KMS-11 (cell line): Measurements from ENCODE around the gene STBD1.
"Not testable (repeated sequence)": the region's sequence is repeated elsewhere in the genome, so short reads cannot be mapped to it uniquely, and the experiment has no call there.

Experiments
- H2AFZ ChIP-seq: fragments of 200-600 bp; sonication (generic); 2 replicates; pipeline ENCODE4 v1.6.1; 2016; ENCODE audit warnings: antibody characterized with exemption, mixed run types, low read depth
- H3K27ac ChIP-seq: fragments of 200-600 bp; sonication (generic); 2 replicates; pipeline ENCODE4 v1.6.1; 2016; ENCODE audit warnings: mild to moderate bottlenecking, mixed run types
- H3K27me3 ChIP-seq: fragments of 200-600 bp; sonication (generic); 2 replicates; pipeline ENCODE4 v1.6.1; 2017; ENCODE audit warnings: mild to moderate bottlenecking, low read depth, mixed run types, moderate library complexity; ENCODE audit not compliant: insufficient read depth
- H3K36me3 ChIP-seq: fragments of 200-600 bp; sonication (generic); 2 replicates; pipeline ENCODE4 v1.6.1; 2017; ENCODE audit warnings: mild to moderate bottlenecking, mixed run types; ENCODE audit not compliant: insufficient read depth
- H3K4me1 ChIP-seq: fragments of 200-600 bp; sonication (generic); 2 replicates; pipeline ENCODE4 v1.6.1; 2016; ENCODE audit warnings: mild to moderate bottlenecking, low read depth, mixed run types; ENCODE audit not compliant: poor library complexity, severe bottlenecking
- H3K4me2 ChIP-seq: fragments of 200-600 bp; sonication (generic); 2 replicates; pipeline ENCODE4 v1.7.0; 2016; ENCODE audit warnings: mild to moderate bottlenecking, mixed run types
- H3K4me3 ChIP-seq: fragments of 200-600 bp; sonication (generic); IDR thresholded peaks from 2 replicates; pipeline ENCODE4 v1.6.1; 2017; ENCODE audit warnings: low read depth, low read length, mixed read lengths; ENCODE audit not compliant: insufficient read depth
- H3K79me2 ChIP-seq: fragments of 200-600 bp; sonication (generic); 2 replicates; pipeline ENCODE4 v1.6.1; 2016; ENCODE audit warnings: low read depth, mixed run types; ENCODE audit not compliant: insufficient read depth
- H3K9ac ChIP-seq: fragments of 200-600 bp; sonication (generic); 2 replicates; pipeline ENCODE4 v1.6.1; 2016; ENCODE audit warnings: mild to moderate bottlenecking, mixed run types
- H4K20me1 ChIP-seq: fragments of 200-600 bp; sonication (generic); 2 replicates; pipeline ENCODE4 v1.6.1; 2016; ENCODE audit warnings: mild to moderate bottlenecking, mixed run types; ENCODE audit not compliant: insufficient read depth
- TF ChIP-seq, protein P1 (sequence below): fragments of 200-600 bp; sonication (generic); conservative IDR thresholded peaks from 2 replicates; pipeline ENCODE4 v1.6.1; 2017; ENCODE audit warnings: low read depth, mild to moderate bottlenecking, antibody characterized with exemption, low read length, moderate library complexity, mixed read lengths

Gene STBD1

DNA sequence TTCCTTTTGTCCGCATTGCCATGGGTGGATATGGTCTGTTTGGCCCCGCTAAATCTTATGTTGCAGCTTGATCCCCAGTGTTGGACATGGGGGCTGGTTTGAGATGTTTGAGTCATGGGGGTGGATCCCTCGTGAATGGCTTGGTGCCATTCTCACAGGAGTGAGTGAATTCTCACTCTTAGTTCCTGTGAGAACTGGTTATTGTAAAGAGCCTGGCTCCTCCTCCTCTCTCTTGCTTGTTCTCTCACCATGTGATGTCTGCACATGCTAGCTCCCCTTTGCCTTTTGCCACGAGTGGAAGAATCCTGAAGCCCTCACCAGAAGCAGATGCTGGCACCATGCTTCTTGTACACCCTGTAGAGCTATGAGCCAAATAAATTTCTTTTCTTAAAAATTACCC is 22.6 kb upstream of the STBD1 start:
- Histone ChIP-seq H2AFZ (no peak overlapping the region), H3K9ac (no peak overlapping the region), H3K4me1 (peaks cover 3% of the 10 kb centered on the region), H3K79me2 (no peaks in the 10 kb centered on the region), H3K4me3 (no peak overlapping the region), H3K36me3 (no peaks in the 10 kb centered on the region), H4K20me1 (no peaks in the 10 kb centered on the region), H3K4me2 (no peak overlapping the region), H3K27ac (no peak overlapping the region), H3K27me3 (no peaks in the 10 kb centered on the region)
- TF ChIP-seq, protein P1, sequence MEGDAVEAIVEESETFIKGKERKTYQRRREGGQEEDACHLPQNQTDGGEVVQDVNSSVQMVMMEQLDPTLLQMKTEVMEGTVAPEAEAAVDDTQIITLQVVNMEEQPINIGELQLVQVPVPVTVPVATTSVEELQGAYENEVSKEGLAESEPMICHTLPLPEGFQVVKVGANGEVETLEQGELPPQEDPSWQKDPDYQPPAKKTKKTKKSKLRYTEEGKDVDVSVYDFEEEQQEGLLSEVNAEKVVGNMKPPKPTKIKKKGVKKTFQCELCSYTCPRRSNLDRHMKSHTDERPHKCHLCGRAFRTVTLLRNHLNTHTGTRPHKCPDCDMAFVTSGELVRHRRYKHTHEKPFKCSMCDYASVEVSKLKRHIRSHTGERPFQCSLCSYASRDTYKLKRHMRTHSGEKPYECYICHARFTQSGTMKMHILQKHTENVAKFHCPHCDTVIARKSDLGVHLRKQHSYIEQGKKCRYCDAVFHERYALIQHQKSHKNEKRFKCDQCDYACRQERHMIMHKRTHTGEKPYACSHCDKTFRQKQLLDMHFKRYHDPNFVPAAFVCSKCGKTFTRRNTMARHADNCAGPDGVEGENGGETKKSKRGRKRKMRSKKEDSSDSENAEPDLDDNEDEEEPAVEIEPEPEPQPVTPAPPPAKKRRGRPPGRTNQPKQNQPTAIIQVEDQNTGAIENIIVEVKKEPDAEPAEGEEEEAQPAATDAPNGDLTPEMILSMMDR = no peak

DNA sequence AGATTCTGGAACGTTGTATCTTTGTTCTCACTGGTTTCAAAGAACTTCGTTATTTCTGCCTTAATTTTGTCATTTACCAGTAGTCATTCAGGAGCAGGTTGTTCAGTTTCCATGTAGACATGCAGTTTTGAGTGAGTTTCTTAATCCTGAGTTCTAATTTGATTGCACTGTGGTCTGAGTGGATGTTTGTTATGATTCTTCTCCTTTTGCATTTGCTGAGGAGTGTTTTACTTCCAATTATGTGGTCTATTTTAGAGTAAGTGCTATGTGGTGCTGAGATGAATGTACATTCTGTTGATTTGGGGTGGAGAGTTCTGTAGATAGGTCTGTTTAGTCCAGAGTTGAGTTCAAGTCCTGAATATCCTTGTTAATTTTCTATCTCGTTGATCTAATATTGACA is 18.7 kb upstream of the STBD1 start:
- H3K79me2 ChIP-seq, H3K36me3 ChIP-seq, H3K4me3 ChIP-seq, H3K9ac ChIP-seq, H2AFZ ChIP-seq, H4K20me1 ChIP-seq, H3K4me2 ChIP-seq, H3K27ac ChIP-seq, H3K4me1 ChIP-seq, H3K27me3 ChIP-seq: not testable (repeated sequence)

DNA sequence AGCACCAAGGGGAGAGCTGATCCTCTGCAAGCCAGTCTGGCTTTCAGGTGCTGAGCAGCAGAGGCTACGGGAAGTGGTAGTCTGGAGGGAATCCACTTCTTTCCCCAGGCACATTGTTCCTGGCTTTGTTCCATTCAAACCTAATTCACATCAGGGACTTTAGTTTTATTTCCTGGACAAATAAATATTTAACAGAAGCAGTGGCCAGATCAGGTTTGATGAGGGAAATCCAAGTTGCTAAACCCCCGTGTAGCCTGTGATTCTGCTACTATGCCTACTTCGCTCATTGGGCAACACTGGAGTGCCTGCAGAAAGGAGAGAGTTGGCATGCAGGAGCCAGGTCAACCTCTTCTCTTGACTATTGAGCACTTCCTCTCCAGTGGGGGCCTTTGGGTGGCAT is 13.8 kb upstream of the STBD1 start:
- Histone ChIP-seq H3K27ac (no peak overlapping the region), H4K20me1 (no peaks in the 10 kb centered on the region), H3K27me3 (no peaks in the 10 kb centered on the region), H2AFZ (no peak overlapping the region), H3K4me2 (no peak overlapping the region), H3K9ac (no peak overlapping the region), H3K4me1 (peaks cover 15% of the 10 kb centered on the region), H3K36me3 (no peaks in the 10 kb centered on the region), H3K4me3 (no peak overlapping the region), H3K79me2 (no peaks in the 10 kb centered on the region)
- TF ChIP-seq, protein P1 = no peak

GRCh38 chr4:76293772-76294171 is 12.8 kb upstream of the STBD1 start:
- H3K4me1 ChIP-seq = peaks cover 22% of the 10 kb centered on the region
- H3K79me2 ChIP-seq = no peaks in the 10 kb centered on the region
- H3K4me2 ChIP-seq = no peak overlapping the region
- H3K27me3 ChIP-seq = no peaks in the 10 kb centered on the region
- TF ChIP-seq, protein P1 = no peak
- H3K9ac ChIP-seq = no peak overlapping the region
- H2AFZ ChIP-seq = no peak overlapping the region
- H3K4me3 ChIP-seq = no peak overlapping the region
- H3K36me3 ChIP-seq = no peaks in the 10 kb centered on the region
- no peaks in the 10 kb centered on the region for H4K20me1 ChIP-seq
- H3K27ac ChIP-seq = no peak overlapping the region

DNA sequence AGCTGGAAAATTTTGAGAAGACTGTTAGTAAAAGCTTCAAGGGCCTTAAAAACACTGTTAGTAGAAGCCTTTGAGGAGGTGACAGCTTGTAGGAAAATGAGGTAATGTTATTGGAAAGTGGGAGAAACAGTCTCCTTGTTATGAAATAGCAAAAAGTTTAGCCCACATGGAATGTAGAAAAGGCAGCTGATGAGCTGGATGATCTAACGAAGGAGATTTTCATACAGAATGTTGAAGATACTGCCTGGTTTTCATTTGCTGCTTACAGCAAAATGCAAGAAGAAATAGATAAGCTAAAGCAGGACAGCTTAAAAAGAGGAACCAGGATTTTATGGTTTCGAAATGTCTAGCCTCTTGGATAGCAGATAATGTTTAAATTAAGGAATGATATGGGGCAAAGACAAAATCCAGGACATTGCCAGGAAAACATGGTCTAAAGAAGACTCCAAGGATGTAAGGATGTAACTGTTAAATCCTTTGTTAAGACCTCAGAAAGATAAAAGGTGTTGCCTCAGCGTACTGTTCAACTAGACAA is 10.2 kb upstream of the STBD1 start:
- Histone ChIP-seq H3K79me2 (peaks cover 4% of the 10 kb centered on the region; the same call in 1 of the 2 replicates), H3K4me1 (peaks cover 47% of the 10 kb centered on the region), H3K27me3 (no peaks in the 10 kb centered on the region), H3K4me2 (no peak overlapping the region), H2AFZ (no peak overlapping the region), H3K9ac (no peak overlapping the region), H3K27ac (no peak overlapping the region), H3K36me3 (no peaks in the 10 kb centered on the region), H4K20me1 (no peaks in the 10 kb centered on the region), H3K4me3 (no peak overlapping the region)
- TF ChIP-seq, protein P1 = no peak
